Measurements from ENCODE around the gene PPP1R16B.

Gene PPP1R16B

GRCh38 chr20:38854654-38855066, 49.2 kb downstream of the PPP1R16B start:
- no peaks in the 10 kb centered on the region for H3K36me3 ChIP-seq (ENCODE audit: insufficient read depth)
- TF ChIP-seq CTCF (conservative IDR thresholded peaks at IDR 0.05; ENCODE audit: low read depth, low read length), result no peak
- H3K27me3 ChIP-seq (ENCODE audit: insufficient read depth, low read depth), result no peaks in the 10 kb centered on the region
- H3K4me3 ChIP-seq (IDR thresholded peaks at IDR 0.05; ENCODE audit: insufficient read depth, low read depth, low read length), result no peak overlapping the region
- no peak overlapping the region for H2AFZ ChIP-seq (ENCODE audit: low read depth)
- H3K79me2 ChIP-seq (ENCODE audit: insufficient read depth, low read depth), result no peaks in the 10 kb centered on the region
- no peaks in the 10 kb centered on the region for H4K20me1 ChIP-seq (ENCODE audit: insufficient read depth)
- peaks cover 11% of the 10 kb centered on the region for H3K4me1 ChIP-seq (ENCODE audit: low read depth, poor library complexity, severe bottlenecking)
- H3K9ac ChIP-seq, result no peak overlapping the region
- no peak overlapping the region for H3K27ac ChIP-seq
- H3K4me2 ChIP-seq, result no peak overlapping the region

GRCh38 chr20:38855356-38855755, 49.9 kb downstream of the PPP1R16B start:
- Histone ChIP-seq H3K36me3 (ENCODE audit: insufficient read depth) (no peaks in the 10 kb centered on the region), H3K27me3 (ENCODE audit: insufficient read depth, low read depth) (no peaks in the 10 kb centered on the region), H3K4me3 (IDR thresholded peaks at IDR 0.05; ENCODE audit: insufficient read depth, low read depth, low read length) (no peak overlapping the region), H3K4me1 (ENCODE audit: low read depth, poor library complexity, severe bottlenecking) (peaks cover 17% of the 10 kb centered on the region), H3K4me2 (no peak overlapping the region), H2AFZ (ENCODE audit: low read depth) (no peak overlapping the region), H4K20me1 (ENCODE audit: insufficient read depth) (no peaks in the 10 kb centered on the region), H3K9ac (no peak overlapping the region), H3K27ac (no peak overlapping the region), H3K79me2 (ENCODE audit: insufficient read depth, low read depth) (no peaks in the 10 kb centered on the region)
- no peak for TF ChIP-seq CTCF (conservative IDR thresholded peaks at IDR 0.05; ENCODE audit: low read depth, low read length)

- H3K4me3 ChIP-seq (IDR thresholded peaks at IDR 0.05; ENCODE audit: insufficient read depth, low read depth, low read length), result no peak overlapping the region
- H4K20me1 ChIP-seq (ENCODE audit: insufficient read depth), result no peaks in the 10 kb centered on the region
- TF ChIP-seq CTCF (conservative IDR thresholded peaks at IDR 0.05; ENCODE audit: low read depth, low read length), result no peak
- H3K4me1 ChIP-seq (ENCODE audit: low read depth, poor library complexity, severe bottlenecking), result peaks cover 27% of the 10 kb centered on the region
- no peaks in the 10 kb centered on the region for H3K36me3 ChIP-seq (ENCODE audit: insufficient read depth)
- no peaks in the 10 kb centered on the region for H3K79me2 ChIP-seq (ENCODE audit: insufficient read depth, low read depth)
- no peak overlapping the region for H3K4me2 ChIP-seq
- no peak overlapping the region for H3K27ac ChIP-seq
- H3K27me3 ChIP-seq (ENCODE audit: insufficient read depth, low read depth), result no peaks in the 10 kb centered on the region
- no peak overlapping the region for H2AFZ ChIP-seq (ENCODE audit: low read depth)
- no peak overlapping the region for H3K9ac ChIP-seq
These were observed 51.1 kb downstream of the PPP1R16B start for GRCh38 chr20:38856570-38856969.

GRCh38 chr20:38857703-38858102, 52.2 kb downstream of the PPP1R16B start:
- no peak for TF ChIP-seq CTCF (conservative IDR thresholded peaks at IDR 0.05; ENCODE audit: low read depth, low read length)
- H3K4me1 ChIP-seq (ENCODE audit: low read depth, poor library complexity, severe bottlenecking), result peaks cover 27% of the 10 kb centered on the region
- no peak overlapping the region for H3K9ac ChIP-seq
- no peak overlapping the region for H3K4me2 ChIP-seq
- no peak overlapping the region for H2AFZ ChIP-seq (ENCODE audit: low read depth)
- no peaks in the 10 kb centered on the region for H4K20me1 ChIP-seq (ENCODE audit: insufficient read depth)
- H3K27ac ChIP-seq, result no peak overlapping the region
- no peaks in the 10 kb centered on the region for H3K79me2 ChIP-seq (ENCODE audit: insufficient read depth, low read depth)
- H3K27me3 ChIP-seq (ENCODE audit: insufficient read depth, low read depth), result no peaks in the 10 kb centered on the region
- H3K36me3 ChIP-seq (ENCODE audit: insufficient read depth), result no peaks in the 10 kb centered on the region
- no peak overlapping the region for H3K4me3 ChIP-seq (IDR thresholded peaks at IDR 0.05; ENCODE audit: insufficient read depth, low read depth, low read length)
